Measurements from ENCODE around the gene PLEKHG5.

DNA sequence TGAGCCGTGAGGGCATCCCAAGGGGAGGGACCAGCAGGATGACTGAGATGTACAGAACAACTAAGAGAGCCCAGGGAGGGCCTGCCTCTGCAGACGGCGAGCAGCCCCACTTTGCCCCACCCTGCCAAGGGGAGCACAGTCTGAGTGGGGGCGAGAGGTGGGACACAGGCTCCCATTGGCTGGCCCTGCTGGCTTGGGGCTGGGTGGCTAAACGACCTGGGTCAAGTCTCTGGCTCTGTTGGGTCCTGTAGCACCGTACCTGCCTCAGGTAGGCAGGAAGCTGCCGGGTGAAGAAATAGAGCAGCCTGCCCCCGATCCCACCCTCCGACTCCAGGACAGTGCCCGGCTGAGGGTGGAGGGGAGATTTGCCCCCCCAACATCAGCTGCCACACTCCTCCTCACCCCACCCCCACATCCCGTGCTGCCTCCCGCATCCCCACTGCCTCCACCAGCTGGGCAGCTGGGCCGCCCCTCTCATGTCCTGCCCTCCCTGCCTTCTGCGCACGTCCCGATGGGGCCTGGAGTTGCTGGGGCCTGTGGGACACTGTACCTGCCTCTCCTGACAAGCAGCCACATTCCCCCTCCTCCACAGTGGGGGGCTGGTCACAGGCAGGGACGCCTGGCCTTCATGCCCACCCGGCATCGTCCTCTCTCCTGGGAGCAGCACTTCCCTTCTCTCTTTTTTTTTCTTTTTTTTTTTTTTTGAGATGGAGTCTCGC, 12.6 kb upstream of the PLEKHG5 start:
- TF ChIP-seq, protein P1, sequence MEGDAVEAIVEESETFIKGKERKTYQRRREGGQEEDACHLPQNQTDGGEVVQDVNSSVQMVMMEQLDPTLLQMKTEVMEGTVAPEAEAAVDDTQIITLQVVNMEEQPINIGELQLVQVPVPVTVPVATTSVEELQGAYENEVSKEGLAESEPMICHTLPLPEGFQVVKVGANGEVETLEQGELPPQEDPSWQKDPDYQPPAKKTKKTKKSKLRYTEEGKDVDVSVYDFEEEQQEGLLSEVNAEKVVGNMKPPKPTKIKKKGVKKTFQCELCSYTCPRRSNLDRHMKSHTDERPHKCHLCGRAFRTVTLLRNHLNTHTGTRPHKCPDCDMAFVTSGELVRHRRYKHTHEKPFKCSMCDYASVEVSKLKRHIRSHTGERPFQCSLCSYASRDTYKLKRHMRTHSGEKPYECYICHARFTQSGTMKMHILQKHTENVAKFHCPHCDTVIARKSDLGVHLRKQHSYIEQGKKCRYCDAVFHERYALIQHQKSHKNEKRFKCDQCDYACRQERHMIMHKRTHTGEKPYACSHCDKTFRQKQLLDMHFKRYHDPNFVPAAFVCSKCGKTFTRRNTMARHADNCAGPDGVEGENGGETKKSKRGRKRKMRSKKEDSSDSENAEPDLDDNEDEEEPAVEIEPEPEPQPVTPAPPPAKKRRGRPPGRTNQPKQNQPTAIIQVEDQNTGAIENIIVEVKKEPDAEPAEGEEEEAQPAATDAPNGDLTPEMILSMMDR (IDR thresholded peaks at IDR 0.05) = no peak
- TF ChIP-seq POLR2AphosphoS5 (IDR thresholded peaks at IDR 0.05) (no peak), POLR2A (IDR thresholded peaks at IDR 0.05) (no peak)

Measured in prostate gland (tissue), 2 donors.